Endothelial cell of umbilical vein (primary cell): Measurements from ENCODE around the gene LCOR. TPM values are rescaled to one million over a fixed set of nuclear protein-coding genes. Genes with fewer than 3 reads are reported as not detected.

Experiments used
- Bru-seq: library from RNA; stranded (reverse); fragments of 400-500 nt; gene quantifications from one replicate; lab custom pipeline; 2021; lab: Mats Ljungman, UMichigan
- BruChase-seq, 2 experiments: library from RNA; stranded (reverse); fragments of 400-500 nt; gene quantifications; one replicate each; lab custom pipeline; 2021; lab: Mats Ljungman, UMichigan
- BruUV-seq: library from RNA; stranded (reverse); fragments of 400-500 nt; replicated peaks from 2 replicates; lab custom pipeline; 2021; lab: Mats Ljungman, UMichigan
- CTCF ChIA-PET: fragments of 300-600, 350-600 bp; sonication (Branson Sonifier 250); formaldehyde crosslinking; loops from one replicate; lab custom pipeline; 2021; ENCODE audit warnings: antibody characterized with exemption, inconsistent platforms; lab: Charles Lee
- POLR2A ChIA-PET: fragments of 300-600, 350-600 bp; sonication (Branson Sonifier 250); formaldehyde crosslinking; loops from one replicate; lab custom pipeline; 2021; ENCODE audit warnings: antibody characterized with exemption, inconsistent platforms; lab: Charles Lee
- DNase-seq: peaks from one replicate; pipeline ENCODE4 v3.0.0-alpha.2; 2011; ENCODE audit warnings: low read depth, low spot score
- FAIRE-seq: peaks from 2 replicates; lab custom pipeline; 2011; peaks lifted over from hg19 to GRCh38; lab: Jason Lieb, UNC
- H2AFZ ChIP-seq: 2 replicates; pipeline ENCODE4 v1.6.0; 2012; ENCODE audit warnings: low read depth, low read length, control low read depth, inconsistent platforms
- H3K27ac ChIP-seq: 2 replicates; pipeline ENCODE4 v1.5.1; 2011; ENCODE audit warnings: low read depth, mild to moderate bottlenecking, control low read depth, low read length, moderate library complexity; ENCODE audit not compliant: insufficient read depth
- H3K27me3 ChIP-seq, 2 experiments: 2 replicates each; pipeline versions ENCODE4 v1.6.0 to v1.6.1; 2011; ENCODE audit warnings: low read length in 2 of 2, mixed read lengths in 1 of 2; ENCODE audit not compliant: control insufficient read depth in 2 of 2, insufficient read depth in 2 of 2
- H3K36me3 ChIP-seq, 2 experiments: 2 replicates in 1 of 2; 3 replicates in 1 of 2; pipeline ENCODE4 v1.5.1; 2011; ENCODE audit warnings: low read length in 2 of 2, mild to moderate bottlenecking in 1 of 2, moderate library complexity in 1 of 2; ENCODE audit not compliant: control insufficient read depth in 2 of 2, insufficient read depth in 2 of 2; ENCODE audit errors: extremely low read depth in 1 of 2
- H3K4me1 ChIP-seq: 3 replicates; pipeline ENCODE4 v1.5.1; 2011; ENCODE audit warnings: mild to moderate bottlenecking, low read length; ENCODE audit not compliant: control insufficient read depth, insufficient read depth; ENCODE audit errors: extremely low read depth
- H3K4me2 ChIP-seq: 2 replicates; pipeline ENCODE4 v1.6.1; 2011; ENCODE audit warnings: low read length, control low read depth, mixed read lengths; ENCODE audit not compliant: insufficient read depth
- H3K4me3 ChIP-seq, 3 experiments: fragments of 200-600 bp in 1 of 3; sonication (generic), shearing (Covaris generic) in 1 of 3; replicated peaks in 1 of 3; 2 replicates each; pipeline ENCODE4 v1.5.1; 2011 to 2016; ENCODE audit warnings: control low read depth in 3 of 3, low read length in 3 of 3, mild to moderate bottlenecking in 2 of 3, inconsistent platforms in 1 of 3, low read depth in 1 of 3, moderate library complexity in 1 of 3; ENCODE audit not compliant: insufficient read depth in 1 of 3
- H3K79me2 ChIP-seq: 2 replicates; pipeline ENCODE4 v1.6.0; 2012; ENCODE audit warnings: low read length, inconsistent platforms; ENCODE audit not compliant: control insufficient read depth, insufficient read depth
- H3K9ac ChIP-seq: replicated peaks from 2 replicates; pipeline ENCODE3; 2011; ENCODE audit warnings: low read length, control low read depth; ENCODE audit not compliant: insufficient read depth; ENCODE audit errors: extremely low read depth
- H3K9me1 ChIP-seq: replicated peaks from 3 replicates; pipeline ENCODE4 v1.6.0; 2011; ENCODE audit warnings: mild to moderate bottlenecking, low read length; ENCODE audit not compliant: control insufficient read depth, insufficient read depth; ENCODE audit errors: extremely low read depth
- H3K9me3 ChIP-seq: replicated peaks from 2 replicates; pipeline ENCODE4 v1.5.1; 2012; ENCODE audit warnings: low read length, inconsistent platforms; ENCODE audit not compliant: control insufficient read depth, insufficient read depth
- H4K20me1 ChIP-seq: replicated peaks from 2 replicates; pipeline ENCODE3; 2011; ENCODE audit warnings: mild to moderate bottlenecking, low read length; ENCODE audit not compliant: control insufficient read depth, insufficient read depth; ENCODE audit errors: extremely low read depth
- CTCF ChIP-seq, 2 donors: IDR thresholded peaks; 1 replicate in 1 of 2; 2 replicates in 1 of 2; pipeline ENCODE4 v1.5.1; 2011; ENCODE audit warnings: low read length in 2 of 2, mild to moderate bottlenecking in 2 of 2, moderate library complexity in 2 of 2, control low read depth in 1 of 2, inconsistent platforms in 1 of 2, low read depth in 1 of 2; ENCODE audit not compliant: insufficient read depth in 1 of 2; ENCODE audit errors: extremely low read depth in 1 of 2
- EZH2 ChIP-seq: IDR thresholded peaks from 2 replicates; pipeline ENCODE4 v1.6.1; 2012; ENCODE audit warnings: borderline replicate concordance, low read depth, mild to moderate bottlenecking, moderate library complexity, low read length, inconsistent platforms; ENCODE audit not compliant: severe bottlenecking
- FOS ChIP-seq: IDR thresholded peaks from 2 replicates; pipeline ENCODE4 v1.6.1; 2011; ENCODE audit warnings: mild to moderate bottlenecking, low read length, moderate library complexity, borderline replicate concordance; ENCODE audit not compliant: insufficient read depth
- GATA2 ChIP-seq: IDR thresholded peaks from 2 replicates; pipeline ENCODE4 v1.7.0; 2011; ENCODE audit warnings: low read depth, mild to moderate bottlenecking, moderate library complexity, mixed read lengths, low read length; ENCODE audit not compliant: insufficient read length, insufficient read depth
- MYC ChIP-seq: IDR thresholded peaks from one replicate; pipeline ENCODE4 v1.6.1; 2011; ENCODE audit warnings: mild to moderate bottlenecking, low read depth, low read length
- POLR2A ChIP-seq: IDR thresholded peaks from 2 replicates; pipeline ENCODE4 v1.6.1; 2012; ENCODE audit warnings: low read depth, mild to moderate bottlenecking, control low read depth, low read length
- POLR2AphosphoS5 ChIP-seq: IDR thresholded peaks from 2 replicates; pipeline ENCODE4 v1.6.1; 2012; ENCODE audit warnings: low read depth, mild to moderate bottlenecking, control low read depth, low read length, moderate library complexity; ENCODE audit not compliant: insufficient read depth
- dilution Hi-C: fragments of 300-500 bp; cut with MboI; formaldehyde crosslinking; loops from one replicate; pipeline ENCODE4 v1.15.0; 2019; ENCODE audit warnings: low sequenced_read_pairs; ENCODE audit not compliant: extremely low pct_ligation_motif_present
- intact Hi-C: fragments of 100-400 bp; cut with micrococcal nuclease; formaldehyde crosslinking; loops from one replicate; pipeline ENCODE4 v1.10.0; 2022
- long read RNA-seq: library from polyadenylated mRNA; stranded (forward); transcript quantifications from one replicate; pipeline ENCODE4 v2.0.0, GENCODE V29; 2021
- polyA minus RNA-seq, 3 experiments: library from RNA; depleted of rRNA, polyadenylated mRNA; stranded (reverse); fragments of >200 nt; gene quantifications; 1 replicate in 1 of 3; 2 replicates in 2 of 3; pipeline ENCODE4 v1.2.3, GENCODE V29; 2011
- polyA plus RNA-seq, 4 experiments: library from polyadenylated mRNA; depleted of rRNA in 3 of 4; stranded (reverse) in 3 of 4; unstranded in 1 of 4; fragments of >200 nt; gene quantifications; 2 replicates each; pipeline versions ENCODE4 v1.2.1 to v1.2.3, GENCODE V29; 2011 to 2012; ENCODE audit warnings: missing spikeins in 1 of 4
- total RNA-seq: library from RNA; stranded (reverse); gene quantifications from 2 replicates; pipeline ENCODE4 v1.2.3, GENCODE V29; 2021

Gene LCOR
- total RNA-seq (32.9 and 39.0 TPM in 2 replicates), polyA plus RNA-seq (3.2 and 11.6 TPM in 2 replicates), polyA minus RNA-seq (26.4 and 28.8 TPM in 2 replicates), Bru-seq, nascent RNA (percentile 91 among the genes with signal in this experiment), BruChase-seq, experiment 1, labeled RNA remaining after a 6-hour chase (percentile 86 among the genes with signal in this experiment), BruChase-seq, experiment 2, labeled RNA remaining after a 2-hour chase (percentile 91 among the genes with signal in this experiment)
- polyA plus RNA-seq (2011; cell fraction: cytosol; rRNA removed) = 4.4 and 4.7 TPM in 2 replicates
- polyA plus RNA-seq (2011; cell fraction: nucleus; rRNA removed) = 12.3 and 14.2 TPM in 2 replicates
- 9.9 and 13.5 TPM in 2 replicates for polyA plus RNA-seq (2012)
- polyA minus RNA-seq (2011; cell fraction: cytosol; rRNA and poly(A)+ RNA removed) = 18.8 TPM
- polyA minus RNA-seq (2011; cell fraction: nucleus; rRNA and poly(A)+ RNA removed) = 46.5 and 61.7 TPM in 2 replicates
- long read RNA-seq, full-length matches to known transcripts = 1 of 13 reads
- long read RNA-seq, partial matches to known transcripts = 1 of 13 reads
- long read RNA-seq, other reads (novel, unspliced or antisense) = 11 of 13 reads

- H3K4me2 ChIP-seq = peak within 1 kb of the TSS; percentile 83
- TF ChIP-seq POLR2A (peak; percentile 87), POLR2AphosphoS5 (peak; percentile 79), EZH2 (no peak), MYC (no peak), FOS (no peak), GATA2 (no peak), CTCF (IDR thresholded peaks at IDR 0.05; ENCODE audit: extremely low read depth in 1 of 2, insufficient read depth in 1 of 2, low read depth in 1 of 2, low read length in 2 of 2) (no peak)
- peaks cover 24% of the 10 kb centered on the region for H3K4me1 ChIP-seq
- no peaks in the 10 kb centered on the region for H3K9me3 ChIP-seq
- peak; percentile 56 for FAIRE-seq
- BruUV-seq = no TSS peak
- dilution Hi-C loops (no loop called here), intact Hi-C loops (loop anchor here (1.0 to 10.0 kb wide), 5 partner anchors 80 to 383 kb away; partner anchors contain the start of genes TLL2 and TM9SF3)
- H3K9ac ChIP-seq = peak within 1 kb of the TSS; percentile 63
- H2AFZ ChIP-seq = peak within 1 kb of the TSS; percentile 93
- ChIA-PET POLR2A (no interaction called here), CTCF (interaction anchor here (0.6 to 2.5 kb wide), 4 partner anchors 192 to 760 kb away, joined by 3 to 10 read pairs (median 4); no protein-coding TSS in a partner anchor)
- H3K27me3 ChIP-seq = no peaks in the 10 kb centered on the region
- H3K4me3 ChIP-seq = peak within 1 kb of the TSS; percentile 81 to 99 (median 82)
- peaks cover 43% of the 10 kb centered on the region for H3K79me2 ChIP-seq
- H3K36me3 ChIP-seq = no peaks in the 10 kb centered on the region
- peak; percentile 85 for DNase-seq
- H3K9me1 ChIP-seq = no peaks in the 10 kb centered on the region
- peaks cover 15% of the 10 kb centered on the region for H4K20me1 ChIP-seq
- H3K27ac ChIP-seq = peak within 1 kb of the TSS; percentile 60
Observed at GRCh38 chr10:96831867-96832720, at the start of gene LCOR. Gene LCOR (plus strand): TSS chr10:96832298. CDS start chr10:96949058, 116,760 bp downstream.
